Measurements from ENCODE around the gene HLCS.

Gene HLCS

GRCh38 chr21:36713746-36714145 is 252.7 kb downstream of the HLCS start:
- no peak for DNase-seq

- no peak for DNase-seq
These were observed 255.8 kb downstream of the HLCS start for GRCh38 chr21:36710729-36711048.

- DNase-seq: no peak
These were observed 256.4 kb downstream of the HLCS start for GRCh38 chr21:36709868-36710728.

- no peak for DNase-seq
These were observed 257.2 kb downstream of the HLCS start for GRCh38 chr21:36709030-36709867.

GRCh38 chr21:36708286-36709029 is 258.0 kb downstream of the HLCS start:
- no peak for DNase-seq

GRCh38 chr21:36707763-36708285 is 258.6 kb downstream of the HLCS start:
- no peak for DNase-seq

- no peak for DNase-seq
These were observed 259.3 kb downstream of the HLCS start for GRCh38 chr21:36706951-36707762.

- no peak for DNase-seq
These were observed 260.0 kb downstream of the HLCS start for GRCh38 chr21:36706482-36706852.

- DNase-seq: no peak
These were observed 260.6 kb downstream of the HLCS start for GRCh38 chr21:36705679-36706481.

GRCh38 chr21:36704958-36705678 is 261.4 kb downstream of the HLCS start:
- no peak for DNase-seq

- DNase-seq: no peak
These were observed 262.1 kb downstream of the HLCS start for GRCh38 chr21:36704281-36704957.

- no peak for DNase-seq
These were observed 262.7 kb downstream of the HLCS start for GRCh38 chr21:36703626-36704280.

- no peak for DNase-seq
These were observed 263.3 kb downstream of the HLCS start for GRCh38 chr21:36703123-36703522.

GRCh38 chr21:36702622-36702968 is 263.9 kb downstream of the HLCS start:
- DNase-seq: no peak

- DNase-seq: no peak
These were observed 264.5 kb downstream of the HLCS start for GRCh38 chr21:36701756-36702621.

- no peak for DNase-seq
These were observed 265.3 kb downstream of the HLCS start for GRCh38 chr21:36700971-36701755.
